Measurements from ENCODE around the gene ACSM6.
"Not testable (repeated sequence)": the region's sequence is repeated elsewhere in the genome, so short reads cannot be mapped to it uniquely, and the experiment has no call there.

The ACSM6 gene

DNA sequence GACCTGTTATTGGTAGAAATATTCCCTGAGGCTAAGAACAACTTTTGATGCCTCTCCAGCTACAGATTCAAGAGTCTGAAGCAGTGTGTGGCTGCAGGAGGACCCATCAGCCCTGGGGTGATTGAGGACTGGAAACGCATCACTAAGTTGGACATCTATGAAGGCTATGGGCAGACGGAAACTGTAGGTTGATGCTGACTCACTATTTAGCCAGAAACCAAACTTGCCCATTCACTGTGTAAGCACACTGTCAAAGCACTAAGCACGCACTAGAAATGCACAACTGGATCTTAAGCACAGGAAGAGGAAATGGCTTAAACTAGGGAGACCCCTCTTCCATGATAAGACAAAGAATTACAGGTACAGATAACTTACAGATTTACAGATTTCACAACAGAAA lies 20.8 kb downstream of the ACSM6 start:
- peak; percentile 85 for DNase-seq (ENCODE audit: low read depth)

GRCh38 chr10:95217476-95217875 lies 23.4 kb downstream of the ACSM6 start:
- DNase-seq (ENCODE audit: low read depth), result peak; percentile 49

- no peak for DNase-seq (ENCODE audit: low read depth)
These were observed 26.5 kb downstream of the ACSM6 start for GRCh38 chr10:95220539-95220938.

DNA sequence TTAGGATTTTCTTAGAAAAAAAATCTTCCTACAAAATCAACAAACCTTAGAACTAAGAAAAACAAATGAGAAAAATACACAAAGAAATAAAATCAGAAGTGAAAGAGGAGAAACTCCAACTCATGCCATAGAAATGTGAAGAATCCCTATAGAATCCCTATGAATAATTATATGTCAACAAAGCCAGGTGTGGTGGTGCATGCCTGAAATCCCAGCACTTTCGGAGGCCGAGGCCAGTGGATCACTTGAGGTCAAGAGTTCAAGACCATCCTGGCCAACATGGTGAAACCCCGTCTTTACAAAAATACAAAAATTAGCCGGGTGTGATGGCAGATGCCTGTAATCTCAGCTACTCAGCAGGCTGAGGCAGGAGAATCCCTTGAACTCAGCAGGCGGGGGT lies 27.1 kb downstream of the ACSM6 start:
- peak; percentile 75 for DNase-seq (ENCODE audit: low read depth)

- DNase-seq (ENCODE audit: low read depth), result no peak
These were observed 31.1 kb downstream of the ACSM6 start for GRCh38 chr10:95225136-95225535.

- DNase-seq (ENCODE audit: low read depth), result not testable (repeated sequence)
These were observed 35.1 kb downstream of the ACSM6 start for GRCh38 chr10:95228934-95229723.

- DNase-seq (ENCODE audit: low read depth), result peak; percentile 99
These were observed 35.9 kb downstream of the ACSM6 start for GRCh38 chr10:95229724-95230627.

- not testable (repeated sequence) for DNase-seq (ENCODE audit: low read depth)
These were observed 36.9 kb downstream of the ACSM6 start for GRCh38 chr10:95230677-95231586.

GRCh38 chr10:95233377-95234034 lies 39.5 kb downstream of the ACSM6 start:
- DNase-seq (ENCODE audit: low read depth), result peak; percentile 41

GRCh38 chr10:95234951-95235350 lies 40.9 kb downstream of the ACSM6 start:
- no peak for DNase-seq (ENCODE audit: low read depth)

GRCh38 chr10:95235676-95236067 lies 41.6 kb downstream of the ACSM6 start:
- no peak for DNase-seq (ENCODE audit: low read depth)

GRCh38 chr10:95236068-95236903 lies 42.2 kb downstream of the ACSM6 start:
- DNase-seq (ENCODE audit: low read depth), result peak; percentile 87

GRCh38 chr10:95237376-95238170 lies 43.5 kb downstream of the ACSM6 start:
- DNase-seq (ENCODE audit: low read depth), result peak; percentile 78

- DNase-seq (ENCODE audit: low read depth), result not testable (repeated sequence)
These were observed 46.1 kb downstream of the ACSM6 start for GRCh38 chr10:95240096-95240495.

- DNase-seq (ENCODE audit: low read depth), result no peak
These were observed 46.8 kb downstream of the ACSM6 start for GRCh38 chr10:95240811-95241210.

DNA sequence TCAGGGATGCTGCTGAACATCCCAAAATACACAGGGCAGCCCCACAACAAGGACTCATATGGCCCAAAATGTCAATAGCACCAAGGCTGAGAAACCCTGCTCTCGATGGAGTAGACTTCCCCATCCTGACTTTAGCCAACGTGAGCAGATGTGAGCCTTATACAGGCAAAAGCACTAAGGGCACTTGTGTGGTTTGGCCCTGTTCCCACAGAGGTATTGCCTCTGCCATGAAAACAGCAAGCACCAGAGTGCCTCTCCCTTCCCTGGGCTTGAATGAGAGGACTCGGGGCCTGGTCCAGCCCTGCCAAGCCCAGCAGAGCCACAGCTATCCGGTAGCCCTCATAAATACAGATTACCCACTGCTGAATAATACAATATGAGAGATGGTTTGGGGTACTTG lies 47.5 kb downstream of the ACSM6 start:
- DNase-seq (ENCODE audit: low read depth), result no peak

DNA sequence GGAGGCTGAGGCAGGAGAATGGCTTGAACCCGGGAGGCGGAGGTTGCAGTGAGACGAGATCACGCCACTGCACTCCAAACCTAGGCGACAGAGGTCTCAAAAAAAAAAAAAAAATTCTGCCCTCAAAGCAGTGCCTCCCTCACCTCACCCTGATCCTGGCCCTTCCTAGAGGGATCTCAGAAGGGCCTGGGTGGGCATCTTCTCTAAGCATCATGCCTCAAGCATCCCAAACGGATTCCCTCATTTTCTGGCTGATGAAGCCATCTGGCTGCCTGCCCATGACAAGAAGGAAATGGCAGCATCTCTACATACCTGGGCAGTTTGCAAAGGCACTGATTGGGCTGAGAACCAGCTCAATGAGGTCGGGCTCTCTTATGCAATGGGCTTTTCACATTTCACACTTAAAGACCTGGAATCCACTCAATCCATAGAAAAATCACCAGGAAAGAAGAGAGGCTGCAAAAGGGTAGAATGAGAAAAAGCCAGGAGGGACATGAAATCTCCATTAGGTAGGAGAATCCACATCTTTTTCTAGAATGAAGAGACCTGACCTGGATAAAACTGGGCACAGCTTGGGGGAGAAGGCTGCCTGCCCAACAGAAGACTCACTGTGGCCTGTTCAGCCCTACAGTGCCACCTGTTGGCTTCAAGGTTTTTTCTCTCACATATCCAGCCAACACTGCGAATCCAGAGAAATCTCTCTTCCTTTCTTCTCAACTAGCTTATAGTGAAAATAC lies 48.7 kb downstream of the ACSM6 start:
- peak; percentile 73 for DNase-seq (ENCODE audit: low read depth)

GRCh38 chr10:95243318-95243617 lies 49.2 kb downstream of the ACSM6 start:
- no peak for DNase-seq (ENCODE audit: low read depth)

DNA sequence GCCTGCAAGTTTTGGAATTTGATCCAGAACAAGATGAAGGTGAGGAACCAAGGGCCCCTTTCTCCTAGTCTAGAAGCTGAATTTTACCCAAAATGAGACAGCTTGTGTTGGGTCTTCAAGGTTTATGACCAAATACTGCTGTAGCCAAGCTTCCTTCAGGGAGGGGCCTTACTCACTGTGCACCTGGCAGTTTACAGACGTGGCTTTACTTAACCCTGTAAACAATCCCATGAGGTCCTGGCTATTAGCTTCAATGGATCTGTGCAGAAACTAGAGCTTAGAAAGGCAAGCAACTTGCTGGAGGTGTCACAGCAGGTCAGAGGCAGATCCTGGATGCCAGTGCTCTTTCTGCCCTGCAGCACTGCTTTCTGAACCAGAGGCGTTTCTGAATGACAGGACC lies 50.1 kb downstream of the ACSM6 start:
- no peak for DNase-seq (ENCODE audit: low read depth)
